Panc1 (cell line): Measurements from ENCODE around the gene ADAM23. TPM values are rescaled to one million over a fixed set of nuclear protein-coding genes. Genes with fewer than 3 reads are reported as not detected.

ENCODE experiments used
- ATAC-seq: fragments of 200-7000 bp; cut with Tn5 transposase; 2 replicates; pipeline ENCODE4 v1.9.1; 2020; ENCODE audit warnings: mild to moderate bottlenecking, moderate library complexity
- BruUV-seq: library from RNA; stranded (reverse); fragments of 400-500 nt; replicated peaks from 2 replicates; lab custom pipeline; 2021; lab: Mats Ljungman, UMichigan
- CTCF ChIA-PET: fragments of 300-600 bp; sonication (Branson Sonifier 250); formaldehyde crosslinking; loops from one replicate; lab custom pipeline; 2022; ENCODE audit warnings: antibody characterized with exemption; lab: Charles Lee
- POLR2A ChIA-PET: fragments of 300-600 bp; sonication (Branson Sonifier 250); formaldehyde crosslinking; loops from one replicate; lab custom pipeline; 2022; ENCODE audit warnings: antibody characterized with exemption; lab: Charles Lee
- DNase-seq: peaks from one replicate; pipeline ENCODE4 v3.0.0-alpha.2; 2010; ENCODE audit warnings: low read depth, low spot score
- H3K27ac ChIP-seq: 2 replicates; pipeline ENCODE4 v1.5.1; 2011; ENCODE audit warnings: mild to moderate bottlenecking, low read length, inconsistent platforms
- H3K27me3 ChIP-seq: fragments of 200-500 bp; sonication (Bioruptor generic); 2 replicates; pipeline ENCODE4 v1.6.0; 2014; ENCODE audit warnings: low read length, inconsistent platforms; ENCODE audit not compliant: control insufficient read depth, insufficient read depth
- H3K36me3 ChIP-seq: fragments of 200-500 bp; sonication (Bioruptor generic); 2 replicates; pipeline ENCODE4 v1.5.1; 2014; ENCODE audit warnings: inconsistent platforms, mild to moderate bottlenecking, low read length, moderate library complexity; ENCODE audit not compliant: control insufficient read depth, insufficient read depth
- H3K4me1 ChIP-seq: 2 replicates; pipeline ENCODE4 v1.5.1; 2011; ENCODE audit warnings: inconsistent platforms, mild to moderate bottlenecking, low read length, moderate library complexity; ENCODE audit not compliant: control insufficient read depth, insufficient read depth
- H3K4me3 ChIP-seq, 2 experiments: 2 replicates each; pipeline ENCODE4 v1.5.1; 2011 to 2012; ENCODE audit warnings: low read depth in 2 of 2, low read length in 2 of 2, mild to moderate bottlenecking in 2 of 2, inconsistent platforms in 1 of 2, moderate library complexity in 1 of 2
- H3K9me3 ChIP-seq: fragments of 200-500 bp; sonication (Bioruptor generic); 2 replicates; pipeline ENCODE4 v1.5.1; 2014; ENCODE audit warnings: low read depth, mild to moderate bottlenecking, inconsistent platforms, low read length, moderate library complexity; ENCODE audit not compliant: control insufficient read depth, insufficient read depth
- CTCF ChIP-seq: fragments of 450-650 bp; IDR thresholded peaks from 2 replicates; pipeline ENCODE4 v1.5.1; 2017; ENCODE audit warnings: mild to moderate bottlenecking
- POLR2AphosphoS5 ChIP-seq: IDR thresholded peaks from 2 replicates; pipeline ENCODE4 v1.6.1; 2012; ENCODE audit warnings: mild to moderate bottlenecking, low read depth, low read length, moderate library complexity
- REST ChIP-seq, 2 experiments: IDR thresholded peaks; 2 replicates each; pipeline ENCODE4 v1.6.1; 2011 to 2012; ENCODE audit warnings: low read depth in 2 of 2, control low read depth in 1 of 2, low read length in 1 of 2, mild to moderate bottlenecking in 1 of 2, moderate library complexity in 1 of 2; ENCODE audit not compliant: insufficient read depth in 1 of 2
- SIN3A ChIP-seq: IDR thresholded peaks from 2 replicates; pipeline ENCODE4 v1.6.1; 2012; ENCODE audit warnings: low read depth, mild to moderate bottlenecking, low read length, moderate library complexity, borderline replicate concordance; ENCODE audit not compliant: insufficient read depth
- TCF7L2 ChIP-seq: IDR thresholded peaks from 2 replicates; pipeline ENCODE4 v1.6.1; 2011; ENCODE audit warnings: mild to moderate bottlenecking, low read depth, low read length, inconsistent platforms
- in situ Hi-C: cut with HindIII; loops from 2 replicates; pipeline ENCODE4 v1.10.0; 2016; ENCODE audit warnings: low sequenced_read_pairs, low pct_unique_long_range_greater_than_20kb
- intact Hi-C: fragments of 100-400 bp; cut with micrococcal nuclease; formaldehyde crosslinking; loops from one replicate; pipeline ENCODE4 v1.10.0; 2022; ENCODE audit not compliant: unreplicated experiment
- total RNA-seq: library from RNA; stranded (reverse); gene quantifications from one replicate; pipeline ENCODE4 v1.2.1, GENCODE V29; 2021; ENCODE audit not compliant: unreplicated experiment

ADAM23 gene
- total RNA-seq, 1 experiment from 2014 or later = 0.18 TPM

GRCh38 chr2:206526416-206526815 is 83.1 kb downstream of the ADAM23 start:
- no peaks in the 10 kb centered on the region for H3K4me1 ChIP-seq
- no peaks in the 10 kb centered on the region for H3K36me3 ChIP-seq
- intact Hi-C loops = no loop called here
- no peaks in the 10 kb centered on the region for H3K27me3 ChIP-seq
- no peak overlapping the region for H3K27ac ChIP-seq
- BruUV-seq = no TSS peak
- no peak overlapping the region for H3K4me3 ChIP-seq
- in situ Hi-C loops = no loop called here
- ChIA-PET CTCF (no interaction called here), POLR2A (no interaction called here)
- H3K9me3 ChIP-seq = no peaks in the 10 kb centered on the region
- DNase-seq = no peak
- TF ChIP-seq CTCF (no peak), REST (IDR thresholded peaks at IDR 0.05; ENCODE audit: insufficient read depth in 1 of 2, low read depth in 2 of 2, low read length in 1 of 2) (no peak), POLR2AphosphoS5 (no peak), SIN3A (no peak), TCF7L2 (no peak)
- ATAC-seq = no peak

- H3K36me3 ChIP-seq = no peaks in the 10 kb centered on the region
- intact Hi-C loops = no loop called here
These were observed 83.8 kb downstream of the ADAM23 start for GRCh38 chr2:206527153-206527552.

More at GRCh38 chr2:206527153-206527552, 83.8 kb downstream of the ADAM23 start:
- Histone ChIP-seq H3K27ac (no peak overlapping the region), H3K4me3 (no peak overlapping the region), H3K27me3 (no peaks in the 10 kb centered on the region), H3K9me3 (no peaks in the 10 kb centered on the region), H3K4me1 (no peaks in the 10 kb centered on the region)
- ChIA-PET POLR2A (no interaction called here), CTCF (no interaction called here)
- DNase-seq = no peak
- TF ChIP-seq TCF7L2 = no peak
- no peak for TF ChIP-seq SIN3A
- no peak for TF ChIP-seq CTCF
- no peak for TF ChIP-seq REST (IDR thresholded peaks at IDR 0.05; ENCODE audit: insufficient read depth in 1 of 2, low read depth in 2 of 2, low read length in 1 of 2)
- no peak for TF ChIP-seq POLR2AphosphoS5
- no TSS peak for BruUV-seq
- in situ Hi-C loops = no loop called here
- ATAC-seq = no peak
